K562 (cell line): Measurements from ENCODE around the gene DCUN1D2. TPM values are rescaled to one million over a fixed set of nuclear protein-coding genes. Genes with fewer than 3 reads are reported as not detected.

Source experiments
- ATAC-seq: fragments of 200-7000 bp; cut with Tn5 transposase; 3 replicates; pipeline ENCODE4 v1.9.1; 2020; ENCODE audit warnings: moderate library complexity
- BruUV-seq: library from RNA; stranded (reverse); fragments of 400-500 nt; replicated peaks from 2 replicates; lab custom pipeline; 2021; lab: Mats Ljungman, UMichigan
- CTCF ChIA-PET: fragments of 300-600 bp; formaldehyde crosslinking; extraction: SDS; loops from one replicate; lab custom pipeline; 2021; ENCODE audit warnings: low intra/inter-chr PET ratio; lab: Yijun Ruan, JAX
- POLR2A ChIA-PET: fragments of 300-600, 350-650 bp; sonication (Branson Sonifier 250); formaldehyde crosslinking; extraction: SDS; loops from one replicate; lab custom pipeline; 2021; ENCODE audit warnings: antibody characterized with exemption, inconsistent platforms; lab: Yijun Ruan, JAX
- DNase-seq, 4 experiments: peaks; one replicate each; pipeline versions ENCODE4 v3.0.0 to v3.0.0-alpha.2; 2011 to 2018; ENCODE audit warnings: low spot score in 3 of 4, mixed read lengths in 3 of 4; ENCODE audit errors: extremely low read depth in 1 of 4
- FAIRE-seq: peaks from 2 replicates; lab custom pipeline; 2011; peaks lifted over from hg19 to GRCh38; lab: Jason Lieb, UNC
- H2AFZ ChIP-seq: 2 replicates; pipeline ENCODE4 v1.6.0; 2011; ENCODE audit warnings: low read depth, low read length, control low read depth, inconsistent platforms
- H3K27ac ChIP-seq: fragments of 200-600 bp; 3 replicates; pipeline ENCODE4 v1.8.0; 2011; ENCODE audit warnings: low read depth, mild to moderate bottlenecking, control low read depth, inconsistent platforms, low read length, moderate library complexity, mixed read lengths; ENCODE audit errors: extremely low read depth
- H3K27me3 ChIP-seq, 2 experiments: fragments of 300-600 bp in 1 of 2; 2 replicates in 1 of 2; 3 replicates in 1 of 2; pipeline versions ENCODE4 v1.6.0 to v1.8.0; 2011; ENCODE audit warnings: inconsistent platforms in 2 of 2, low read length in 2 of 2, mild to moderate bottlenecking in 1 of 2, mixed read lengths in 1 of 2, moderate library complexity in 1 of 2; ENCODE audit not compliant: control insufficient read depth in 2 of 2, insufficient read depth in 2 of 2
- H3K36me3 ChIP-seq: fragments of 300-600 bp; 3 replicates; pipeline ENCODE4 v1.8.0; 2011; ENCODE audit warnings: mild to moderate bottlenecking, low read length, inconsistent platforms; ENCODE audit not compliant: control insufficient read depth, insufficient read depth
- H3K4me1 ChIP-seq, 2 experiments: fragments of 200-600 bp in 1 of 2; replicated peaks in 1 of 2; 2 replicates in 1 of 2; 3 replicates in 1 of 2; pipeline versions ENCODE4 v1.5.1 to v1.8.0; 2011; ENCODE audit warnings: inconsistent platforms in 2 of 2, low read length in 2 of 2, mild to moderate bottlenecking in 1 of 2, mixed read lengths in 1 of 2, moderate library complexity in 1 of 2; ENCODE audit not compliant: control insufficient read depth in 2 of 2, insufficient read depth in 2 of 2
- H3K4me2 ChIP-seq: 2 replicates; pipeline ENCODE4 v1.6.1; 2011; ENCODE audit warnings: low read length, control low read depth, inconsistent platforms, mixed read lengths; ENCODE audit not compliant: insufficient read depth
- H3K4me3 ChIP-seq: fragments of 200-600 bp; sonication (generic), shearing (Covaris generic); 2 replicates; pipeline ENCODE4 v1.5.1; 2016; ENCODE audit warnings: control low read depth, inconsistent platforms
- H3K79me2 ChIP-seq: fragments of 200-600 bp; 3 replicates; pipeline ENCODE4 v1.8.0; 2011; ENCODE audit warnings: low read length, inconsistent platforms; ENCODE audit not compliant: control insufficient read depth, insufficient read depth
- H3K9ac ChIP-seq, 2 experiments: 2 replicates each; pipeline versions ENCODE4 v1.6.0 to v1.6.1; 2011; ENCODE audit warnings: low read depth in 2 of 2, low read length in 2 of 2, control low read depth in 1 of 2, inconsistent platforms in 1 of 2, mild to moderate bottlenecking in 1 of 2, mixed read lengths in 1 of 2; ENCODE audit not compliant: insufficient read depth in 1 of 2
- H3K9me1 ChIP-seq: one replicate; pipeline ENCODE4 v1.6.0; 2011; ENCODE audit warnings: inconsistent platforms, mild to moderate bottlenecking, low read length, moderate library complexity; ENCODE audit not compliant: control insufficient read depth, insufficient read depth
- H3K9me3 ChIP-seq: replicated peaks from 2 replicates; pipeline ENCODE4 v1.5.1; 2011; ENCODE audit warnings: low read depth, low read length, inconsistent platforms; ENCODE audit not compliant: control insufficient read depth, insufficient read depth
- H4K20me1 ChIP-seq: replicated peaks from 2 replicates; pipeline ENCODE4 v1.6.1; 2011; ENCODE audit warnings: low read length, inconsistent platforms, mixed read lengths; ENCODE audit not compliant: control insufficient read depth, insufficient read depth
- ARID2 ChIP-seq: fragments of 450-650 bp; IDR thresholded peaks from 2 replicates; pipeline ENCODE4 v1.6.1; 2017; ENCODE audit warnings: antibody characterized with exemption, mild to moderate bottlenecking
- CBX5 ChIP-seq: IDR thresholded peaks from 2 replicates; pipeline ENCODE4 v1.6.1; 2014; ENCODE audit warnings: low read depth, borderline replicate concordance
- FOXK1 ChIP-seq: sonication (generic); formaldehyde crosslinking; IDR thresholded peaks from 2 replicates; pipeline ENCODE4 v1.8.0; 2022; ENCODE audit warnings: missing genetic modification reagents, mild to moderate bottlenecking, borderline replicate concordance
- RAD51 ChIP-seq: fragments of 450-650 bp; IDR thresholded peaks from 2 replicates; pipeline ENCODE4 v1.7.1; 2016; ENCODE audit warnings: low read depth, mild to moderate bottlenecking, borderline replicate concordance
- WGBS: fragments of 100-300 bp; shearing (Covaris generic); methylation state at CpG from one replicate; pipeline ENCODE4 v1.1.6; 2016; ENCODE audit warnings: low coverage, mixed read lengths; ENCODE audit not compliant: insufficient coverage; ENCODE audit errors: missing lambda C conversion rate; 5-methylcytosine and 5-hydroxymethylcytosine counted together
- in situ Hi-C: fragments of 300-500 bp; cut with MboI; formaldehyde crosslinking; loops from 4 replicates; pipeline ENCODE4 v1.15.0; 2018; ENCODE audit warnings: inconsistent platforms, mixed read lengths
- intact Hi-C: fragments of 100-400 bp; cut with micrococcal nuclease; formaldehyde crosslinking; loops from 2 replicates; pipeline ENCODE4 v1.14.2; 2022
- polyA plus RNA-seq, 8 experiments: library from polyadenylated mRNA; depleted of rRNA in 4 of 8; stranded (reverse) in 5 of 8; unstranded in 3 of 8; fragments of >200 nt; fragmentation: Nextera tagmentation in 2 of 8; fragmentation: Illumina TruSeq in 1 of 8; extraction: Ambion mirVana in 2 of 8; extraction: Trizol in 1 of 8; gene quantifications; 2 replicates each; pipeline versions ENCODE4 v1.2.1 to v1.2.3, GENCODE V29; 2011 to 2014; ENCODE audit warnings: inconsistent platforms in 1 of 8, missing spikeins in 1 of 8
- total RNA-seq, 7 experiments: library from RNA; depleted of rRNA in 6 of 7; stranded (reverse); fragments of >200 nt in 6 of 7; fragmentation: Illumina TruSeq in 2 of 7; extraction: Trizol in 2 of 7; gene quantifications; 2 replicates each; pipeline versions ENCODE4 v1.2.1 to v1.2.3, GENCODE V29; 2011 to 2021; ENCODE audit warnings: low replicate concordance in 1 of 7
- TF ChIP-seq, protein P1 (sequence below): fragments of 200-800 bp; sonication (Bioruptor generic); IDR thresholded peaks from 2 replicates; pipeline ENCODE4 v1.6.1; 2017; ENCODE audit warnings: missing genetic modification characterization, missing compliant biosample characterization
- TF ChIP-seq, protein P2 (sequence below): IDR thresholded peaks from 2 replicates; pipeline ENCODE4 v1.6.1; 2014; ENCODE audit warnings: antibody characterized with exemption
- TF ChIP-seq, protein P3 (sequence below): fragments of 250-450 bp; sonication (Bioruptor Pico); IDR thresholded peaks from 2 replicates; pipeline ENCODE4 v1.5.0; 2020; ENCODE audit warnings: mild to moderate bottlenecking

The DCUN1D2 gene
- total and polyA plus RNA-seq, 9 of the 15 experiments (the other 6 are each of a cell fraction or from before 2014, with no cell fraction given): 2.1 to 16.8 (median 11.1) TPM

DNA sequence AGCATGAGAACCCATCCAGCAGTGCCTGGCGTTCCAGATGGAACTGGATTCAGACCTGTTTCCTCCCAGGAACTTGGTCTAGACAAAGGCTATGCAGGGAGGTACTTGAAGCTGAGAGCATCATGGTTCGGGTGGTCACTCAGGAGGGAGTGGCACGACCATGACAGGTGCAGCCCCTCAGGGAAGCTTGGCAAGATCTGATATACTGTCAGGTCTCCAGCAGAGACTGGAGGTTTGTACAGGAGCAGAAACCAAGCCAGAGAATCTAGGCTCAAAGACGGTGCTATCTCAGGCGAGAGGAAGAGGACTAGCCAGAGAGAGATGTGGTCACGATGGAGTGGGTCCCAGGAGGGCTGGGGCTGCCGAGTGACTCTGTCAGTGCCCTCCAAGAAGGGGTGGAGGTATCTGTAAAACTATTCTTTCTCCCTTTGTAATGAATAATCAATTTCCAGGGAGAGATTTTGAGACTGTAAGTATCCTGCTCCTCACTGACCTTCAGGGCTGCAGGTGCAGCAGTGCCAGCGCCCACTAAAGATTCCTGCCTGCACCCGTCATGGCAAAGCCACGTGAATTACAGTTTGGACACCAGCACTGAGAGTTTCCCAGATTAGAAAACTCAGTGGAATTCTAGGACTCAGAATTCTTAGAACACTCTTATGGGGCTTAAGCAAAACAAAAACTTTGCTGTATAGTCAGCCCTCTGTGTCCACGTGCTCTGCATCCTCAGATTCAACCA, 10.2 kb upstream of the DCUN1D2 start:
- in situ Hi-C loops (no loop called here), intact Hi-C loops (no loop called here)
- 0 out of 2 replicates have a peak, but pooled peaks cover 6% of the 10 kb centered on the region for H4K20me1 ChIP-seq
- H2AFZ ChIP-seq: no peak overlapping the region
- CTCF ChIA-PET: no interaction called here
- no TSS peak for BruUV-seq
- FAIRE-seq: no peak
- no peak overlapping the region for H3K9ac ChIP-seq
- no peaks in the 10 kb centered on the region for H3K27me3 ChIP-seq
- POLR2A ChIA-PET: no interaction called here
- H3K27ac ChIP-seq: no peak overlapping the region
- TF ChIP-seq, protein P1, sequence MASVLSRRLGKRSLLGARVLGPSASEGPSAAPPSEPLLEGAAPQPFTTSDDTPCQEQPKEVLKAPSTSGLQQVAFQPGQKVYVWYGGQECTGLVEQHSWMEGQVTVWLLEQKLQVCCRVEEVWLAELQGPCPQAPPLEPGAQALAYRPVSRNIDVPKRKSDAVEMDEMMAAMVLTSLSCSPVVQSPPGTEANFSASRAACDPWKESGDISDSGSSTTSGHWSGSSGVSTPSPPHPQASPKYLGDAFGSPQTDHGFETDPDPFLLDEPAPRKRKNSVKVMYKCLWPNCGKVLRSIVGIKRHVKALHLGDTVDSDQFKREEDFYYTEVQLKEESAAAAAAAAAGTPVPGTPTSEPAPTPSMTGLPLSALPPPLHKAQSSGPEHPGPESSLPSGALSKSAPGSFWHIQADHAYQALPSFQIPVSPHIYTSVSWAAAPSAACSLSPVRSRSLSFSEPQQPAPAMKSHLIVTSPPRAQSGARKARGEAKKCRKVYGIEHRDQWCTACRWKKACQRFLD: no peak
- TF ChIP-seq, protein P2, sequence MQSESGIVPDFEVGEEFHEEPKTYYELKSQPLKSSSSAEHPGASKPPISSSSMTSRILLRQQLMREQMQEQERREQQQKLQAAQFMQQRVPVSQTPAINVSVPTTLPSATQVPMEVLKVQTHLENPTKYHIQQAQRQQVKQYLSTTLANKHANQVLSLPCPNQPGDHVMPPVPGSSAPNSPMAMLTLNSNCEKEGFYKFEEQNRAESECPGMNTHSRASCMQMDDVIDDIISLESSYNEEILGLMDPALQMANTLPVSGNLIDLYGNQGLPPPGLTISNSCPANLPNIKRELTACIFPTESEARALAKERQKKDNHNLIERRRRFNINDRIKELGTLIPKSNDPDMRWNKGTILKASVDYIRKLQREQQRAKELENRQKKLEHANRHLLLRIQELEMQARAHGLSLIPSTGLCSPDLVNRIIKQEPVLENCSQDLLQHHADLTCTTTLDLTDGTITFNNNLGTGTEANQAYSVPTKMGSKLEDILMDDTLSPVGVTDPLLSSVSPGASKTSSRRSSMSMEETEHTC: no peak
- TF ChIP-seq, protein P3, sequence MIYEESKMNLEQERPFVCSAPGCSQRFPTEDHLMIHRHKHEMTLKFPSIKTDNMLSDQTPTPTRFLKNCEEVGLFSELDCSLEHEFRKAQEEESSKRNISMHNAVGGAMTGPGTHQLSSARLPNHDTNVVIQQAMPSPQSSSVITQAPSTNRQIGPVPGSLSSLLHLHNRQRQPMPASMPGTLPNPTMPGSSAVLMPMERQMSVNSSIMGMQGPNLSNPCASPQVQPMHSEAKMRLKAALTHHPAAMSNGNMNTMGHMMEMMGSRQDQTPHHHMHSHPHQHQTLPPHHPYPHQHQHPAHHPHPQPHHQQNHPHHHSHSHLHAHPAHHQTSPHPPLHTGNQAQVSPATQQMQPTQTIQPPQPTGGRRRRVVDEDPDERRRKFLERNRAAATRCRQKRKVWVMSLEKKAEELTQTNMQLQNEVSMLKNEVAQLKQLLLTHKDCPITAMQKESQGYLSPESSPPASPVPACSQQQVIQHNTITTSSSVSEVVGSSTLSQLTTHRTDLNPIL (CRISPR knock-in tag): no peak
- no peak for TF ChIP-seq RAD51
- no peak for TF ChIP-seq CBX5
- no peak for TF ChIP-seq ARID2
- TF ChIP-seq FOXK1 (CRISPR knock-in tag): no peak
- H3K36me3 ChIP-seq: peaks cover 89% of the 10 kb centered on the region; the same call in 2 of the 3 replicates
- H3K4me1 ChIP-seq: peaks cover 4 to 5% of the 10 kb centered on the region in 2 experiments; a peak in 4 of 5 replicates
- no peak for DNase-seq
- H3K4me2 ChIP-seq: no peak overlapping the region
- H3K9me3 ChIP-seq: no peaks in the 10 kb centered on the region
- no peak overlapping the region for H3K4me3 ChIP-seq
- 73% methylated on average over 5 of the region's 11 CpGs for WGBS
- no peak for ATAC-seq
- peaks cover 16% of the 10 kb centered on the region for H3K79me2 ChIP-seq
- H3K9me1 ChIP-seq: no peaks in the 10 kb centered on the region
